Ovary (tissue), 3 donors: Measurements from ENCODE around the gene GXYLT2.

Source experiments
- POLR2A ChIP-seq: fragments of 450-650 bp; IDR thresholded peaks from one replicate; pipeline ENCODE4 v1.6.1; 2017; ENCODE audit warnings: antibody characterized with exemption, mild to moderate bottlenecking, moderate library complexity
- TF ChIP-seq, protein P1 (sequence below), 3 donors: fragments of 450-650 bp in 2 of 3; fragments of 200-600 bp in 1 of 3; IDR thresholded peaks; one replicate each; pipeline versions ENCODE4 v1.5.1 to v1.8.0; 2016 to 2022; ENCODE audit warnings: antibody characterized with exemption in 3 of 3, mild to moderate bottlenecking in 1 of 3
- donor health status: DM: no; HTN: no; CAD: no.

DNA sequence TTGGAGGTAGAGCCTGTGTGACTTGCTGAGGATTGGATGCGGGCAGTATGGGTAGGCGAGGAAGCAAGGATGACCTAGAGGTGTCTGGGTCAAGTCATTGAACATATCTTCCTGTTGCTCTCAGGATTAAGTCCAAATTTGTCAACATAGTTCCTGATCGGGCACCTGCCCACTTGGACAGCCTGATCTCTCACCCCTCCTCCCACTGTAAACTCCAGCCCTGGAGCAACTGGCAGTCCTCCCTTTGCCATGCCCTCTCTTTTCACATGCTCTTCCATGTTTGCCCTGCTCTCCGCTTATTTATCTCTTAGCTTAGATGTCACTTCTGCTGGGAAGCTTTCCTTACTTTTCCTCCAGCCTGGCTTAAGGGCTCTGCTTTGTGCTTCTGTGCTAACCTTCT lies 61.2 kb downstream of the GXYLT2 start:
- no peak for TF ChIP-seq POLR2A
- TF ChIP-seq, protein P1, sequence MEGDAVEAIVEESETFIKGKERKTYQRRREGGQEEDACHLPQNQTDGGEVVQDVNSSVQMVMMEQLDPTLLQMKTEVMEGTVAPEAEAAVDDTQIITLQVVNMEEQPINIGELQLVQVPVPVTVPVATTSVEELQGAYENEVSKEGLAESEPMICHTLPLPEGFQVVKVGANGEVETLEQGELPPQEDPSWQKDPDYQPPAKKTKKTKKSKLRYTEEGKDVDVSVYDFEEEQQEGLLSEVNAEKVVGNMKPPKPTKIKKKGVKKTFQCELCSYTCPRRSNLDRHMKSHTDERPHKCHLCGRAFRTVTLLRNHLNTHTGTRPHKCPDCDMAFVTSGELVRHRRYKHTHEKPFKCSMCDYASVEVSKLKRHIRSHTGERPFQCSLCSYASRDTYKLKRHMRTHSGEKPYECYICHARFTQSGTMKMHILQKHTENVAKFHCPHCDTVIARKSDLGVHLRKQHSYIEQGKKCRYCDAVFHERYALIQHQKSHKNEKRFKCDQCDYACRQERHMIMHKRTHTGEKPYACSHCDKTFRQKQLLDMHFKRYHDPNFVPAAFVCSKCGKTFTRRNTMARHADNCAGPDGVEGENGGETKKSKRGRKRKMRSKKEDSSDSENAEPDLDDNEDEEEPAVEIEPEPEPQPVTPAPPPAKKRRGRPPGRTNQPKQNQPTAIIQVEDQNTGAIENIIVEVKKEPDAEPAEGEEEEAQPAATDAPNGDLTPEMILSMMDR (IDR thresholded peaks at IDR 0.05), result no peak
